ENCODE measurements around the gene CXCL3.

CXCL3 gene

GRCh38 chr4:74055096-74055495 is 16.6 kb upstream of the CXCL3 start:
- no peak for DNase-seq

- DNase-seq, result no peak
Measured at GRCh38 chr4:74054483-74055047, 16.1 kb upstream of the CXCL3 start.

GRCh38 chr4:74047152-74047551 is 8.7 kb upstream of the CXCL3 start:
- DNase-seq, result no peak

DNA sequence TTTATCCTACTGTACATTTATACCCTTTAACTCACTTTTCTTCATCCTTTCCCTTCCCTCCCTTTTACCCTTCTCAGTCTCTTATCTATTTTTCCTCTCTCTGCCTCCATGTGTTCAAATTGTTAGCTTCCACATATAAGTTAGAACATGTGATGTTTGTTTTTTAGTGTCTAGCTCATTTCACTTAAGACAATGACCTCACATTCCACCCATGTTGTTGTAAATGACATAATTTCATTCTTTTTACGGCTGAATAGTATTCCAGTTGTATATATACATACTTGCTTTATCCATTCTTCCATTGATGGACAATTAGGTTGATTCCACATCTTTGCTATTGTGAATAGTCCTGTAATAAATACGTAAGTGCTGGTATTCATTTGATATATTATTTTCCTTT is 7.3 kb upstream of the CXCL3 start:
- DNase-seq, result no peak

DNA sequence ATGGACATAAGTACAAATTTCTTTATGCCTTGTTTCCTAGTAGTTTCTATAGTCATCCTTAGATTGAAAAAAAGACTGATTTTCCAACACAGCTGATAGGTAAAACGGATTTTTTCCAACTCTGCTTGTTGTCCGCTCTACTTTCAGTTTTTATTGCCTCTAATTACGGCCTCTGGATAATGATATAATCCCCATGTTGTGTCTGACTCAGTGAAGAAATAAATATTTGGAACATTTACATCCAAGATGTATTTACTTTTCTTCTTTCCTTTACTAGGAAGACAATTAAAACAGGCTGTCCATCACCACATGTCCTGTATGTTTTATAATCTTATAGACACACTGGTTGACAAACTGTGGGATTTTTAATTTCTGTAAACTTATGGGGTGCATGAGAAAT is 6.8 kb upstream of the CXCL3 start:
- DNase-seq, result no peak

DNA sequence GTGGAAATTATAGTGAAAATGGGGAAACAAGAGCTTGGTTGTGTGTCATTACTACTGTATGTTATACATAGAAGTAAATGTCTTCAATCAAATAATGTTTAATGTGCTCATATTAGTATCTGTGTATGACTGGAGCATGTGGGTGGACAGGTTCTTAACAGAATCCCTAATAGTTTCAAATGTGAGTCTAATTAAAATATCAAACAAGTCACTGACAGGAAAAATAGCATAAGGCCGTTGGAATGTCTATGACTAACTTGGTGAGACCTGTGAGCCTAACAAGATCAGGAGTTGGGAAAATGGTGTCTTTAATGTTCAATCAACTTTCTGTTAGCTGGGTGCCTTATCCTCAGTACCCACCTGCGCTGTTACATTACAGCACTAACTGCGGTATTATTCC is 6.2 kb upstream of the CXCL3 start:
- no peak for DNase-seq

- DNase-seq, result no peak
Measured at GRCh38 chr4:74042681-74043080, 4.2 kb upstream of the CXCL3 start.

DNA sequence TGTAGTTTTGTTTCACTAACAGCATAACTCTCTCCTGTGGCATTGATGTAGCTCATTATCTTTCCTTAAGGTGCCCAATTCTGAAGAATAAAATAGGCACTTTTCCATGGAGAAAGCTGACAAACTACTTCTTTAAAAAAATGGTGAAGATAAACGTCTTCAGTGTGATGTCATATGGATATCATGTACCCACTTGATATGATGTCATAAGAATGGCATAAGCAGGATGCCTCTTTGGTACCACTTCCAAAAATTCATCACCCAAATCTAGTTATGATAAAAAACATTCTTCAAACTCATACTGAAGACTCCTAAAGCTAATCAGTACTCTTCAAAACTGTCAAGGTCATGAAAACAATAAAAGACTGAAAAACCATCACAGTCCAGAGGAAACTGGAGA is 2.9 kb upstream of the CXCL3 start:
- DNase-seq, result no peak

DNA sequence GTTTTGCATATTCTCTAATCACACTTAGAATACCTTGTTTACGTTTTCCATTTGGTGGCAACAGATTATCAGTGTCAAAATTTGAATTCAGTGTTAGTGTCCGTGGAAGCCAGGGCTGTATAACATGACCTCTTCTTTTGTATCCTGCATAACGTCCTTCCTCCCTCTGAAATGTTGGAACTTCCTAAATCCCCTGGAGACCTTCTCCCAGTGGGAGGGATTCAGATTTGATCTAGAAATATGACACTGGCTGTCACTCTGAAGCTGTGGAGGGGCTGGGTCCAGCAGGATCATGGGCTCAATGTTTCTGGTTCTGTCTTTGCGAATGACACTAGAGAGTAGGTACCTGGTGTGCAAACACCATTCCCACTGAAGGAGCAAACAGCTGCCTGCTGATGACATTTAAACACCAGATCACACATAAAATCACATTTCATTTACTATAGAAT is 850 bp upstream of the CXCL3 start:
- DNase-seq, result no peak

DNA sequence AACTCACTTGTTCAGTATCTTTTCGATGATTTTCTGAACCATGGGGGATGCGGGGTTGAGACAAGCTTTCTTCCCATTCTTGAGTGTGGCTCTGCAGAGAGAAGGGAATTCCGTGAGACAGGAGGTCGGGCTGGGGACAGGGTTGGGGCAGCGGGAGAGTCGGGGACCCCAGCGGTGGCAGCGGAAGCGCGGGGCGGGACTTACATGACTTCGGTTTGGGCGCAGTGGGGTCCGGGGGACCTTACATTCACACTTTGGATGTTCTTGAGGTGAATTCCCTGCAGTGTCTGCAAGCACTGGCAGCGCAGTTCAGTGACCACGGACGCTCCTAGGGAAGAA is 434 bp downstream of the CXCL3 start:
- DNase-seq, result no peak

GRCh38 chr4:74037076-74037955 is 1.2 kb downstream of the CXCL3 start:
- DNase-seq, result no peak

DNA sequence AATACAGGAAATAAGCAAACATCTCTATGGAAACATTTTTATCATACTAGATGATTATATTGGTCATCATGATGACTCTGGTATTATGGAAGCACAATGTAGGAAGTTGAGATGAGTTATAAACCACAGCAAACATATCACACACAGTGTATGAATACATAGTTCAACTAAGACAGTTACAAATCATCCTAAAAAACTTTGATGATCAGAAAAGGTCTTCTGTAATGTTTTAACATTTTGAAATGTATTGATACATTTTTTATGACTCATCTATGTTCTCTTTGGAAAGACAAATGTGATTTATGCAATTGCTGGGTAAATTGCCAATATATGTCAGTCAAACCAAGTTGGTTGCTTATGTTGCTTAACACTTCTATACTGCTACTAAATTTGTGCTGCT is 4.8 kb downstream of the CXCL3 start:
- DNase-seq, result no peak

GRCh38 chr4:74032064-74032463 is 6.4 kb downstream of the CXCL3 start:
- DNase-seq, result no peak

DNA sequence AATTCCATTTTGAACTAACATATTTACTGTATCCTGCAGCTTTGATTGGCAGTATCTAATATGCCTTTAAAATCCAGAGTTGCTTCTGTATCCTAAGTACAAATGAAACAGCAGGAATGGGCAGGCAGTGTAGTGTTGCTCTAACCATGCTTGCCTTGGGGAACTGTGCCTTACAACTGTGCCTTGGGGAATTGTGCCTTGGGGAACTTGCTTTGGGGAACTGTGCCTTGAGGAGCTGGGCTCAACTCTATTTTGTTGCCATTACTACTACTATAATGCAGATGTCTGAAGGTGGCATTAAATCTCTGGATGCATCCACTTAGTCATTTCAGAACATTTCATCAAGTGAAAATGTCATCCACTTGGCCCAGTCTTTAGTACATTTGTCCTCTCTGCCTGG is 6.9 kb downstream of the CXCL3 start:
- DNase-seq, result no peak

- no peak for DNase-seq
Measured at GRCh38 chr4:74030285-74030684, 8.2 kb downstream of the CXCL3 start.

- DNase-seq, result no peak
Measured at GRCh38 chr4:74028504-74028903, 10.0 kb downstream of the CXCL3 start.

GRCh38 chr4:74023709-74024108 is 14.8 kb downstream of the CXCL3 start:
- DNase-seq, result no peak

- no peak for DNase-seq
Measured at GRCh38 chr4:74021601-74022000, 16.9 kb downstream of the CXCL3 start.

- no peak for DNase-seq
Measured at GRCh38 chr4:74018771-74019170, 19.7 kb downstream of the CXCL3 start.

GRCh38 chr4:74018116-74018515 is 20.4 kb downstream of the CXCL3 start:
- no peak for DNase-seq

DNA sequence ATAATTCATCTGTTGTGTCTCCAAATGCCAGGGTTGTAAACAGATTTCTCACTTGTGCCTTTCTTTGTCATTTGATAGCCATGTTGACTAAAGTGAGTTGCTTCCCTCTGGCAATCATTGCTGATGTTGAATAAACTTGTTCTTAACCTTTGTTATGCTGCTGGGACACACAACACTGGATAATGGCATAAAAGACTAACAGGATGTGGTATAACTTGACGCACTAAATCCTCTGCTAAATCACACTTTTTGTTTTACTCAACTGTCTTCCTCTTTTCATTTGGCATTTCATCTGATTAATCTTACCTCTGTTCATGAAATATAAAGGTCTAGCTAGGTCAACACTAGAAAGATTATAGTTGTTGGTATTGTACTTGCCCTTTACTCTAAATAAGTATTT is 22.4 kb downstream of the CXCL3 start:
- no peak for DNase-seq

DNA sequence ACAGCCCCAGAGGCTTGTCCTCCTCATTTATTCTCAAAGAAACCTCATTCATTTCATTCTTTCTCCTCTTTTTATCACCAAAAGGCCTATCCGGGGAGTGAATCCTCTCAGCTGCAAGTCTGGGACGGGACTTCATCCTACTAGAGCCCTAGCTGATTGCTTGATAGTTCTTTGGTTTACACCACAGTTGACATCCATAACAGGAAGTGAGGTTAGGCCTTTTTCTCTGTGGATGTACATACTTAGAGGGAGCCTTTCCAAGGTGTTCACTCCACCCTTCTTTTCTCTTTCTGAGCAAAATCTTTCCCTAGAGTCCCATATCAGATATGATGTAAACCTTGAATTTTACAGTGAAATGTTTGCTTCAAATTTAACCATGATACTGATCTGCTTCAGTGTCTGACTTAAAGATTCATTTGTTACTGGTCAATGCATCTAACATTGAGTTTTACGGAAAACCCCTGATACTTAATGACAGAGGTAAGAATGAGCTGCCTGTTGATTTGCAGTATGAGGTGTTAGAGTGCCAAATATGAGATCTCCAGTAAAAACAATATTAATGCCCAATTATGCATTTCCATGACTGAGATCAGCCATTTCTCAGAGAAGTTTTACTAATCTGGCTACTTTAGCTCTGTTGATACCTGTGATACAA is 23.2 kb downstream of the CXCL3 start:
- DNase-seq, result no peak

DNA sequence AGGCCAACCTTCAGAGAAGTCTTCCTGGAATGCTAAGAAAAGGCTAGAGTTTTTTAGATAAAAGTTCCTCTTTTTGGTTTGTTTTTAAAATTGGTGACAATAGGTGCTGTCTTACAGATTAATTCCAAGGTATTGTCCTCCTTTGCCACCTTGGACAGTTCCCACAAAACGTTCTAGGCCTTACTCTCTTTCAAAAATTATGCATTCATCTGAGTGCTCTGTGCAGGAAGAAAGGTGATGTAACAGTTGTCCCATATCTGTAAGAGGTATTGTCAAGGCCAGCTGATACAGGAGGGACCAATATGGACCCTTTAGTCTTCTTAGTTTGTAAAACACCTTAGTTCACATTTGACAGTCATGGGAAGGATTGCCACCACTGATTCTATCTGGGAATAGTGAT is 24.2 kb downstream of the CXCL3 start:
- no peak for DNase-seq

GRCh38 chr4:74013264-74013663 is 25.2 kb downstream of the CXCL3 start:
- DNase-seq, result no peak

Measured in stimulated activated CD4-positive, alpha-beta T cell treated with anti-CD3 and anti-CD28 coated beads, Interleukin-2, amount 100 ng/mL, for 24 hours (primary cell).